Measurements from ENCODE around the gene DISP3.
"Not testable (repeated sequence)": the region's sequence is repeated elsewhere in the genome, so short reads cannot be mapped to it uniquely, and the experiment has no call there.

The DISP3 gene

GRCh38 chr1:11571906-11572616 lies 93.1 kb downstream of the DISP3 start:
- no peak overlapping the region for H3K27ac ChIP-seq (ENCODE audit: insufficient read depth, low read depth, low read length, poor library complexity, severe bottlenecking)
- no peaks in the 10 kb centered on the region for H3K27me3 ChIP-seq (ENCODE audit: control insufficient read depth, insufficient read depth, low read length, poor library complexity, severe bottlenecking)
- no peaks in the 10 kb centered on the region for H3K4me1 ChIP-seq (ENCODE audit: control insufficient read depth, insufficient read depth, low read length)
- H3K9me3 ChIP-seq (ENCODE audit: control insufficient read depth, low read length) = no peaks in the 10 kb centered on the region
- no peaks in the 10 kb centered on the region for H3K36me3 ChIP-seq (ENCODE audit: control insufficient read depth, insufficient read depth, low read length)
- H3K4me3 ChIP-seq (ENCODE audit: insufficient read depth, low read depth, low read length) = no peak overlapping the region
- 62 to 66% methylated on average over 9 of the region's 9 CpGs for WGBS, 2 experiments

GRCh38 chr1:11573116-11573692 lies 94.2 kb downstream of the DISP3 start:
- no peaks in the 10 kb centered on the region for H3K4me1 ChIP-seq (ENCODE audit: control insufficient read depth, insufficient read depth, low read length)
- no peak overlapping the region for H3K4me3 ChIP-seq (ENCODE audit: insufficient read depth, low read depth, low read length)
- 93 to 97% methylated on average over 5 of the region's 5 CpGs for WGBS, 2 experiments
- H3K27me3 ChIP-seq (ENCODE audit: control insufficient read depth, insufficient read depth, low read length, poor library complexity, severe bottlenecking) = no peaks in the 10 kb centered on the region
- H3K36me3 ChIP-seq (ENCODE audit: control insufficient read depth, insufficient read depth, low read length) = no peaks in the 10 kb centered on the region
- H3K9me3 ChIP-seq (ENCODE audit: control insufficient read depth, low read length) = no peaks in the 10 kb centered on the region
- H3K27ac ChIP-seq (ENCODE audit: insufficient read depth, low read depth, low read length, poor library complexity, severe bottlenecking) = no peak overlapping the region

GRCh38 chr1:11575553-11575952 lies 96.6 kb downstream of the DISP3 start:
- no peak overlapping the region for H3K27ac ChIP-seq (ENCODE audit: insufficient read depth, low read depth, low read length, poor library complexity, severe bottlenecking)
- H3K4me1 ChIP-seq (ENCODE audit: control insufficient read depth, insufficient read depth, low read length) = no peaks in the 10 kb centered on the region
- no peaks in the 10 kb centered on the region for H3K36me3 ChIP-seq (ENCODE audit: control insufficient read depth, insufficient read depth, low read length)
- H3K4me3 ChIP-seq (ENCODE audit: insufficient read depth, low read depth, low read length) = no peak overlapping the region
- no peaks in the 10 kb centered on the region for H3K27me3 ChIP-seq (ENCODE audit: control insufficient read depth, insufficient read depth, low read length, poor library complexity, severe bottlenecking)
- 95 to 98% methylated on average over 6 of the region's 6 CpGs for WGBS, 2 experiments
- H3K9me3 ChIP-seq (ENCODE audit: control insufficient read depth, low read length) = no peaks in the 10 kb centered on the region

GRCh38 chr1:11576109-11576875 lies 97.3 kb downstream of the DISP3 start:
- H3K27me3 ChIP-seq (ENCODE audit: control insufficient read depth, insufficient read depth, low read length, poor library complexity, severe bottlenecking) = no peaks in the 10 kb centered on the region
- no peaks in the 10 kb centered on the region for H3K4me1 ChIP-seq (ENCODE audit: control insufficient read depth, insufficient read depth, low read length)
- H3K4me3 ChIP-seq (ENCODE audit: insufficient read depth, low read depth, low read length) = no peak overlapping the region
- no peak overlapping the region for H3K27ac ChIP-seq (ENCODE audit: insufficient read depth, low read depth, low read length, poor library complexity, severe bottlenecking)
- 91 to 92% methylated on average over 18 of the region's 18 CpGs for WGBS, 2 experiments
- no peaks in the 10 kb centered on the region for H3K9me3 ChIP-seq (ENCODE audit: control insufficient read depth, low read length)
- no peaks in the 10 kb centered on the region for H3K36me3 ChIP-seq (ENCODE audit: control insufficient read depth, insufficient read depth, low read length)

GRCh38 chr1:11578004-11578403 lies 99.0 kb downstream of the DISP3 start:
- 82 to 85% methylated on average over 7 of the region's 7 CpGs for WGBS, 2 experiments
- Histone ChIP-seq H3K4me1 (ENCODE audit: control insufficient read depth, insufficient read depth, low read length) (no peaks in the 10 kb centered on the region), H3K4me3 (ENCODE audit: insufficient read depth, low read depth, low read length) (no peak overlapping the region), H3K27me3 (ENCODE audit: control insufficient read depth, insufficient read depth, low read length, poor library complexity, severe bottlenecking) (no peaks in the 10 kb centered on the region), H3K36me3 (ENCODE audit: control insufficient read depth, insufficient read depth, low read length) (no peaks in the 10 kb centered on the region), H3K9me3 (ENCODE audit: control insufficient read depth, low read length) (no peaks in the 10 kb centered on the region), H3K27ac (ENCODE audit: insufficient read depth, low read depth, low read length, poor library complexity, severe bottlenecking) (no peak overlapping the region)

- no peak overlapping the region for H3K4me3 ChIP-seq (ENCODE audit: insufficient read depth, low read depth, low read length)
- no peaks in the 10 kb centered on the region for H3K27me3 ChIP-seq (ENCODE audit: control insufficient read depth, insufficient read depth, low read length, poor library complexity, severe bottlenecking)
- H3K4me1 ChIP-seq (ENCODE audit: control insufficient read depth, insufficient read depth, low read length) = no peaks in the 10 kb centered on the region
- H3K36me3 ChIP-seq (ENCODE audit: control insufficient read depth, insufficient read depth, low read length) = no peaks in the 10 kb centered on the region
- no peaks in the 10 kb centered on the region for H3K9me3 ChIP-seq (ENCODE audit: control insufficient read depth, low read length)
- WGBS, 2 experiments = 80 to 84% methylated on average over 7 to 8 of the region's 8 CpGs
- no peak overlapping the region for H3K27ac ChIP-seq (ENCODE audit: insufficient read depth, low read depth, low read length, poor library complexity, severe bottlenecking)
Observed at GRCh38 chr1:11579506-11579905, 100.6 kb downstream of the DISP3 start.

GRCh38 chr1:11580049-11580448 lies 101.1 kb downstream of the DISP3 start:
- not testable (repeated sequence) for H3K4me1 ChIP-seq (ENCODE audit: control insufficient read depth, insufficient read depth, low read length); H3K27me3 ChIP-seq (ENCODE audit: control insufficient read depth, insufficient read depth, low read length, poor library complexity, severe bottlenecking); H3K27ac ChIP-seq (ENCODE audit: insufficient read depth, low read depth, low read length, poor library complexity, severe bottlenecking); H3K4me3 ChIP-seq (ENCODE audit: insufficient read depth, low read depth, low read length); H3K36me3 ChIP-seq (ENCODE audit: control insufficient read depth, insufficient read depth, low read length); H3K9me3 ChIP-seq (ENCODE audit: control insufficient read depth, low read length)
- 81 to 84% methylated on average over 10 of the region's 10 CpGs for WGBS, 2 experiments

GRCh38 chr1:11581445-11581991 lies 102.6 kb downstream of the DISP3 start:
- 75 to 82% methylated on average over 6 to 8 of the region's 8 CpGs for WGBS, 2 experiments
- Histone ChIP-seq H3K4me1 (ENCODE audit: control insufficient read depth, insufficient read depth, low read length) (peaks cover 4% of the 10 kb centered on the region), H3K4me3 (ENCODE audit: insufficient read depth, low read depth, low read length) (no peak overlapping the region), H3K27me3 (ENCODE audit: control insufficient read depth, insufficient read depth, low read length, poor library complexity, severe bottlenecking) (no peaks in the 10 kb centered on the region), H3K36me3 (ENCODE audit: control insufficient read depth, insufficient read depth, low read length) (no peaks in the 10 kb centered on the region), H3K27ac (ENCODE audit: insufficient read depth, low read depth, low read length, poor library complexity, severe bottlenecking) (no peak overlapping the region), H3K9me3 (ENCODE audit: control insufficient read depth, low read length) (no peaks in the 10 kb centered on the region)

GRCh38 chr1:11585389-11585788 lies 106.4 kb downstream of the DISP3 start:
- WGBS, 2 experiments = 93 to 94% methylated on average over 10 to 11 of the region's 11 CpGs
- no peaks in the 10 kb centered on the region for H3K27me3 ChIP-seq (ENCODE audit: control insufficient read depth, insufficient read depth, low read length, poor library complexity, severe bottlenecking)
- H3K27ac ChIP-seq (ENCODE audit: insufficient read depth, low read depth, low read length, poor library complexity, severe bottlenecking) = no peak overlapping the region
- no peak overlapping the region for H3K4me3 ChIP-seq (ENCODE audit: insufficient read depth, low read depth, low read length)
- peaks cover 4% of the 10 kb centered on the region for H3K4me1 ChIP-seq (ENCODE audit: control insufficient read depth, insufficient read depth, low read length)
- H3K36me3 ChIP-seq (ENCODE audit: control insufficient read depth, insufficient read depth, low read length) = no peaks in the 10 kb centered on the region
- no peaks in the 10 kb centered on the region for H3K9me3 ChIP-seq (ENCODE audit: control insufficient read depth, low read length)

Data from ectodermal cell (in vitro differentiated cells).